HepG2 (cell line): ENCODE data around the gene PIGC. TPM values are rescaled to one million over a fixed set of nuclear protein-coding genes. Genes with fewer than 3 reads are reported as not detected.

ENCODE experiments used
- ATAC-seq: fragments of 200-7000 bp; cut with Tn5 transposase; 3 replicates; pipeline ENCODE4 v1.9.1; 2020; ENCODE audit warnings: mild to moderate bottlenecking, moderate library complexity
- BruUV-seq: library from RNA; stranded (reverse); fragments of 400-500 nt; replicated peaks from 2 replicates; lab custom pipeline; 2021; lab: Mats Ljungman, UMichigan
- CTCF ChIA-PET: fragments of 300-600 bp; formaldehyde crosslinking; extraction: SDS; loops from one replicate; lab custom pipeline; 2021; ENCODE audit warnings: low total read pairs, inconsistent platforms, low intra/inter-chr PET ratio; lab: Yijun Ruan, JAX
- POLR2A ChIA-PET: fragments of 350-600 bp; sonication (Branson Sonifier 250); formaldehyde crosslinking; loops from one replicate; lab custom pipeline; 2020; ENCODE audit warnings: antibody characterized with exemption, inconsistent platforms; lab: Yijun Ruan, JAX
- DNase-seq: peaks from one replicate; pipeline ENCODE4 v3.0.0-alpha.2; 2015; ENCODE audit warnings: low spot score
- FAIRE-seq: peaks from 3 replicates; lab custom pipeline; 2011; peaks lifted over from hg19 to GRCh38; lab: Jason Lieb, UNC
- H2AFZ ChIP-seq: one replicate; pipeline ENCODE4 v1.6.1; 2011; ENCODE audit warnings: low read length, inconsistent platforms
- H3K27ac ChIP-seq: fragments of 300-600 bp; 3 replicates; pipeline ENCODE4 v1.8.0; 2011; ENCODE audit warnings: mixed run types, mild to moderate bottlenecking, mixed read lengths, low read length, inconsistent platforms; ENCODE audit not compliant: insufficient read depth; ENCODE audit errors: extremely low read length
- H3K27me3 ChIP-seq, 2 experiments: fragments of 200-600 bp in 1 of 2; 2 replicates in 1 of 2; 3 replicates in 1 of 2; pipeline versions ENCODE4 v1.6.0 to v1.8.0; 2011; ENCODE audit warnings: low read length in 2 of 2, mild to moderate bottlenecking in 2 of 2, moderate library complexity in 2 of 2, inconsistent platforms in 1 of 2; ENCODE audit not compliant: insufficient read depth in 2 of 2, control insufficient read depth in 1 of 2
- H3K36me3 ChIP-seq, 2 experiments: fragments of 200-600 bp in 1 of 2; replicated peaks in 1 of 2; 2 replicates in 1 of 2; 3 replicates in 1 of 2; pipeline versions ENCODE4 v1.5.1 to v1.8.0; 2011; ENCODE audit warnings: low read length in 2 of 2, inconsistent platforms in 1 of 2; ENCODE audit not compliant: insufficient read depth in 2 of 2, control insufficient read depth in 1 of 2
- H3K4me1 ChIP-seq: 2 replicates; pipeline ENCODE4 v1.5.1; 2012; ENCODE audit warnings: low read length, inconsistent platforms; ENCODE audit not compliant: insufficient read depth
- H3K4me2 ChIP-seq: 2 replicates; pipeline ENCODE4 v1.6.0; 2011; ENCODE audit warnings: low read depth, low read length, inconsistent platforms
- H3K4me3 ChIP-seq, 3 experiments: fragments of 200-600 bp in 1 of 3; sonication (generic), shearing (Covaris generic) in 1 of 3; replicated peaks in 1 of 3; 2 replicates each; pipeline ENCODE4 v1.5.1; 2011 to 2016; ENCODE audit warnings: low read length in 3 of 3, inconsistent platforms in 2 of 3, low read depth in 2 of 3, mild to moderate bottlenecking in 2 of 3, control low read depth in 1 of 3, mixed read lengths in 1 of 3; ENCODE audit not compliant: insufficient read depth in 1 of 3
- H3K79me2 ChIP-seq: one replicate; pipeline ENCODE4 v1.6.1; 2011; ENCODE audit warnings: low read length, inconsistent platforms; ENCODE audit not compliant: insufficient read depth
- H3K9ac ChIP-seq: 2 replicates; pipeline ENCODE4 v1.6.0; 2011; ENCODE audit warnings: mild to moderate bottlenecking, low read depth, low read length, inconsistent platforms; ENCODE audit not compliant: insufficient read depth
- H3K9me3 ChIP-seq: 2 replicates; pipeline ENCODE4 v1.5.1; 2012; ENCODE audit warnings: mild to moderate bottlenecking, low read length
- H4K20me1 ChIP-seq: 2 replicates; pipeline ENCODE4 v1.6.0; 2011; ENCODE audit warnings: inconsistent platforms, mild to moderate bottlenecking, low read length, moderate library complexity; ENCODE audit not compliant: insufficient read depth
- KLF16 ChIP-seq, 2 experiments: sonication (generic) in 1 of 2; formaldehyde crosslinking in 1 of 2; IDR thresholded peaks; 2 replicates each; pipeline versions ENCODE4 v1.6.1 to v1.8.0; 2016 to 2023; ENCODE audit warnings: missing genetic modification reagents in 2 of 2, missing compliant biosample characterization in 1 of 2
- TARDBP ChIP-seq: sonication (generic); formaldehyde crosslinking; IDR thresholded peaks from 2 replicates; pipeline ENCODE4 v1.8.0; 2022; ENCODE audit warnings: mild to moderate bottlenecking, missing genetic modification reagents
- ZNF782 ChIP-seq: sonication (generic); formaldehyde crosslinking; IDR thresholded peaks from 2 replicates; pipeline ENCODE4 v1.4.0; 2020; ENCODE audit warnings: missing genetic modification reagents, mild to moderate bottlenecking, borderline replicate concordance
- WGBS: methylation state at CpG from one replicate; pipeline ENCODE4 v1.1.6; 2017; ENCODE audit warnings: low lambda C conversion rate; 5-methylcytosine and 5-hydroxymethylcytosine counted together
- in situ Hi-C: cut with HindIII; loops from 2 replicates; pipeline ENCODE4 v1.10.0; 2017; ENCODE audit warnings: low pct_unique_long_range_greater_than_20kb; ENCODE audit not compliant: extremely low pct_ligation_motif_present
- intact Hi-C: fragments of 100-400 bp; cut with micrococcal nuclease; formaldehyde crosslinking; loops from one replicate; pipeline ENCODE4 v1.10.0; 2022; ENCODE audit not compliant: unreplicated experiment
- polyA plus RNA-seq, 8 experiments: library from polyadenylated mRNA; depleted of rRNA in 3 of 8; stranded (reverse) in 7 of 8; unstranded in 1 of 8; fragments of >200 nt; fragmentation: Illumina TruSeq in 4 of 8; extraction: Trizol in 4 of 8; gene quantifications; 2 replicates each; pipeline versions ENCODE4 v1.2.1 to v1.2.3, GENCODE V29; 2011 to 2016; ENCODE audit warnings: low read depth in 4 of 8, missing spikeins in 1 of 8, mixed read lengths in 1 of 8; ENCODE audit not compliant: insufficient read depth in 1 of 8
- total RNA-seq, 5 experiments: library from RNA; depleted of rRNA; stranded (reverse); fragments of >200 nt; fragmentation: Illumina TruSeq; extraction: Trizol; gene quantifications; 2 replicates each; pipeline ENCODE4 v1.2.3, GENCODE V29; 2016; ENCODE audit warnings: low read depth in 1 of 5
- TF ChIP-seq, protein P1 (sequence below): sonication (generic); formaldehyde crosslinking; IDR thresholded peaks from 2 replicates; pipeline ENCODE4 v1.5.0; 2020; ENCODE audit warnings: missing genetic modification reagents, mild to moderate bottlenecking, borderline replicate concordance
- TF ChIP-seq, protein P2 (sequence below): sonication (generic); formaldehyde crosslinking; IDR thresholded peaks from 2 replicates; pipeline ENCODE4 v1.8.1; 2023; ENCODE audit warnings: mild to moderate bottlenecking, missing genetic modification reagents, borderline replicate concordance
- TF ChIP-seq, protein P3 (sequence below): sonication (generic); formaldehyde crosslinking; IDR thresholded peaks from 2 replicates; pipeline ENCODE4 v1.4.0; 2020; ENCODE audit warnings: missing genetic modification reagents; ENCODE audit errors: not compliant biosample characterization
- TF ChIP-seq, protein P4 (sequence below): sonication (generic); formaldehyde crosslinking; IDR thresholded peaks from 2 replicates; pipeline ENCODE4 v1.9.0; 2021; ENCODE audit warnings: missing genetic modification reagents, borderline replicate concordance

Gene PIGC
- total and polyA plus RNA-seq, 2 of the 13 experiments (the other 11 are each of a cell fraction or from before 2014, with no cell fraction given): 26.7 to 29.5 TPM

GRCh38 chr1:172487550-172487949 is 43.7 kb upstream of the PIGC start (continued):
- no peak for TF ChIP-seq KLF16 (CRISPR knock-in tag; IDR thresholded peaks at IDR 0.05)

- no peaks in the 10 kb centered on the region; a peak in 2 of 5 replicates for H3K27me3 ChIP-seq
- no peak overlapping the region for H2AFZ ChIP-seq
- ATAC-seq (no peak), DNase-seq (no peak), FAIRE-seq (no peak)
- H3K9me3 ChIP-seq: no peaks in the 10 kb centered on the region
- TF ChIP-seq, protein P1, sequence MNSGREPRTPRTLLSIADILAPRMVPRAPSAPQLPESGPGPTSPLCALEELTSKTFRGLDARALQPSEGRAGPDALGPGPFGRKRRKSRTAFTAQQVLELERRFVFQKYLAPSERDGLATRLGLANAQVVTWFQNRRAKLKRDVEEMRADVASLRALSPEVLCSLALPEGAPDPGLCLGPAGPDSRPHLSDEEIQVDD: no peak
- no peak overlapping the region for H3K9ac ChIP-seq
- no peak overlapping the region for H3K4me2 ChIP-seq
- 52% methylated on average over 3 of the region's 3 CpGs for WGBS
- no peaks in the 10 kb centered on the region for H3K79me2 ChIP-seq
- no TSS peak for BruUV-seq
- CTCF ChIA-PET: no interaction called here
- POLR2A ChIA-PET: no interaction called here
- in situ Hi-C loops (no loop called here), intact Hi-C loops (no loop called here)
- H4K20me1 ChIP-seq: no peaks in the 10 kb centered on the region
- no peaks in the 10 kb centered on the region for H3K36me3 ChIP-seq
- H3K27ac ChIP-seq: no peak overlapping the region
- peaks cover 15% of the 10 kb centered on the region for H3K4me1 ChIP-seq
- no peak overlapping the region for H3K4me3 ChIP-seq
Observed at GRCh38 chr1:172486805-172487454, 43.1 kb upstream of the PIGC start.

GRCh38 chr1:172485626-172486025 is 41.8 kb upstream of the PIGC start:
- FAIRE-seq (no peak), DNase-seq (no peak), ATAC-seq (no peak)
- 52% methylated on average over 5 of the region's 5 CpGs for whole genome bisulfite sequencing
- Histone ChIP-seq H3K36me3 (no peaks in the 10 kb centered on the region), H2AFZ (no peak overlapping the region), H3K79me2 (no peaks in the 10 kb centered on the region), H3K4me2 (no peak overlapping the region), H3K4me1 (peaks cover 18% of the 10 kb centered on the region), H3K4me3 (no peak overlapping the region), H4K20me1 (no peaks in the 10 kb centered on the region), H3K9ac (no peak overlapping the region), H3K27me3 (no peaks in the 10 kb centered on the region; a peak in 2 of 5 replicates), H3K9me3 (no peaks in the 10 kb centered on the region), H3K27ac (no peak overlapping the region)
- ChIA-PET POLR2A (no interaction called here), CTCF (no interaction called here)
- in situ Hi-C loops (no loop called here), intact Hi-C loops (no loop called here)
- no TSS peak for BruUV-seq
- TF ChIP-seq TARDBP (CRISPR knock-in tag) (no peak), ZNF782 (CRISPR knock-in tag) (no peak)
- TF ChIP-seq, protein P2, sequence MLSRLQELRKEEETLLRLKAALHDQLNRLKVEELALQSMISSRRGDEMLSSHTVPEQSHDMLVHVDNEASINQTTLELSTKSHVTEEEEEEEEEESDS (CRISPR knock-in tag): no peak
- TF ChIP-seq, protein P3, sequence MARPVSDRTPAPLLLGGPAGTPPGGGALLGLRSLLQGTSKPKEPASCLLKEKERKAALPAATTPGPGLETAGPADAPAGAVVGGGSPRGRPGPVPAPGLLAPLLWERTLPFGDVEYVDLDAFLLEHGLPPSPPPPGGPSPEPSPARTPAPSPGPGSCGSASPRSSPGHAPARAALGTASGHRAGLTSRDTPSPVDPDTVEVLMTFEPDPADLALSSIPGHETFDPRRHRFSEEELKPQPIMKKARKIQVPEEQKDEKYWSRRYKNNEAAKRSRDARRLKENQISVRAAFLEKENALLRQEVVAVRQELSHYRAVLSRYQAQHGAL (CRISPR knock-in tag): no peak
- TF ChIP-seq, protein P4, sequence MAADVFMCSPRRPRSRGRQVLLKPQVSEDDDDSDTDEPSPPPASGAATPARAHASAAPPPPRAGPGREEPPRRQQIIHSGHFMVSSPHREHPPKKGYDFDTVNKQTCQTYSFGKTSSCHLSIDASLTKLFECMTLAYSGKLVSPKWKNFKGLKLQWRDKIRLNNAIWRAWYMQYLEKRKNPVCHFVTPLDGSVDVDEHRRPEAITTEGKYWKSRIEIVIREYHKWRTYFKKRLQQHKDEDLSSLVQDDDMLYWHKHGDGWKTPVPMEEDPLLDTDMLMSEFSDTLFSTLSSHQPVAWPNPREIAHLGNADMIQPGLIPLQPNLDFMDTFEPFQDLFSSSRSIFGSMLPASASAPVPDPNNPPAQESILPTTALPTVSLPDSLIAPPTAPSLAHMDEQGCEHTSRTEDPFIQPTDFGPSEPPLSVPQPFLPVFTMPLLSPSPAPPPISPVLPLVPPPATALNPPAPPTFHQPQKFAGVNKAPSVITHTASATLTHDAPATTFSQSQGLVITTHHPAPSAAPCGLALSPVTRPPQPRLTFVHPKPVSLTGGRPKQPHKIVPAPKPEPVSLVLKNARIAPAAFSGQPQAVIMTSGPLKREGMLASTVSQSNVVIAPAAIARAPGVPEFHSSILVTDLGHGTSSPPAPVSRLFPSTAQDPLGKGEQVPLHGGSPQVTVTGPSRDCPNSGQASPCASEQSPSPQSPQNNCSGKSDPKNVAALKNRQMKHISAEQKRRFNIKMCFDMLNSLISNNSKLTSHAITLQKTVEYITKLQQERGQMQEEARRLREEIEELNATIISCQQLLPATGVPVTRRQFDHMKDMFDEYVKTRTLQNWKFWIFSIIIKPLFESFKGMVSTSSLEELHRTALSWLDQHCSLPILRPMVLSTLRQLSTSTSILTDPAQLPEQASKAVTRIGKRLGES (CRISPR knock-in tag): no peak
